Peyer's patch (tissue), 4 donors: ENCODE measurements around the gene CD63.

Experiments
- CTCF ChIP-seq, 6 experiments: fragments of 450-650 bp in 4 of 6; fragments of 200-600 bp in 2 of 6; sonication (generic) in 1 of 6; IDR thresholded peaks; one replicate each; pipeline ENCODE4 v1.5.1; 2017 to 2019; ENCODE audit warnings: antibody characterized with exemption in 6 of 6, mild to moderate bottlenecking in 3 of 6, moderate library complexity in 1 of 6
- POLR2A ChIP-seq, 2 donors: fragments of 450-650 bp; IDR thresholded peaks; one replicate each; pipeline ENCODE4 v1.5.1; 2017; ENCODE audit warnings: antibody characterized with exemption in 2 of 2, mild to moderate bottlenecking in 2 of 2, moderate library complexity in 2 of 2

GRCh38 chr12:55736780-55737580 is 8.2 kb upstream of the CD63 start:
- peak; percentile 61 to 99 (median 88) for TF ChIP-seq CTCF (IDR thresholded peaks at IDR 0.05)
- TF ChIP-seq POLR2A (IDR thresholded peaks at IDR 0.05): no peak
